GM12892 (cell line): ENCODE data around the gene THBS1.

Experiments
- POLR2A ChIP-seq: IDR thresholded peaks from 2 replicates; pipeline ENCODE4 v1.6.1; 2011; ENCODE audit warnings: low read depth, low read length, control low read depth
- POLR2AphosphoS5 ChIP-seq: IDR thresholded peaks from 2 replicates; pipeline ENCODE4 v1.6.1; 2011; ENCODE audit warnings: low read depth, low read length, control low read depth
- TAF1 ChIP-seq: IDR thresholded peaks from 2 replicates; pipeline ENCODE4 v1.6.1; 2011; ENCODE audit warnings: low read depth, mild to moderate bottlenecking, control low read depth, low read length, borderline replicate concordance

- TF ChIP-seq TAF1 (no peak), POLR2A (no peak), POLR2AphosphoS5 (no peak)
Observed at GRCh38 chr15:39622660-39623516, 42.0 kb downstream of the THBS1 start.
